ENCODE results near the gene RAF1.
A peak's percentile ranks its signal among the peaks of the same experiment; 100 is the strongest.
"Not testable (repeated sequence)": the region's sequence is repeated elsewhere in the genome, so short reads cannot be mapped to it uniquely, and the experiment has no call there.

RAF1 gene

DNA sequence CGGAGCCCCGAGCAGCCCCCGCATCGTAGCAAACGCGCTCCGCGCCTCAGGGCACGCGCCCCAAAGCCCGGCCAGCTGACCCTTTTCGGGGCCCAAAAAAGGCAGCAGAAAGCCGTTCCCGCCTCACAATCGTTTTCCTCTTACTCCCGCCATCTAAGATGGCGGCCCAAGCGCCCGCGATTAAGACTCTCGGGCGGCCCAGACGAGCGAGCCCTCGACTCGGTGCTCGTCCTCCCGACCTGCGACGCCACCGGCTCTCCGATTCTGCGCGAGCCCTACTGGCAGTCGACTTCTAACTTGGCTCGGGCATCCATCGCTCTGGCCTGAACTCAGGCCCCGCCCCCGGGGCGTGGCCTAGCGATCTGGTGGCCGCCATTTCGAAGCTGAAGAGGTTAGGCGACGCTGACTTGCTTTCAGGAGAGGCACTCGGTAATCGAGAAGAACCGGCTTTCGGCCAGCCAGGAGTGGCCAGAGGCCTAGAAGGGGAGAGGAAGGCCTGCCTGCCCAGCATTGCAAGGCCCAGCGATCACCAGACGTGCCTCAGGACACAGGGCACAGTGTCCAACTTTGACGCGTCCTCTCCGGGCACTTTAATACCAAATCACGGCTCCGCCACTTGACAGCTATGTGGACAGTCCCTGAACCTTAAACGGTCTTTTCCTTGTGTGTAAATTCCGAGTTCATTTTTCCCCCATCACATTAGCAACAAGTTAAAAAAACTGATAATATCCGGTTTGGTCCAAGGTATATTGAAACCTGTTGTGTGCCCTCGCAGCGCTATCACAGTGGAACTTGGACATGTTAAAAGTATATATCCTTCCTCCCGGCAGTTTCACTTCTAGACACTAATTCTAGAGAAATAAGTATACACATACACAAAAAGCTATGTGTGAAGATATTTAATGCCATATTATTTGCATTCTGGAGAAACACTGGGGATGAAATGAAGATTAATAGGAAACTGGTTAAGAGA is at the start of gene RAF1:
Gene RAF1 (minus strand): TSS at position 182 of the 973 bp plus-strand sequence. CDS start 45,396 bp downstream, outside the sequence.
- peak; percentile 93 to 97 for DNase-seq (ENCODE audit: low read depth in 2 of 2)

- DNase-seq (ENCODE audit: low read depth in 2 of 2) = no peak
Observed at GRCh38 chr3:12710062-12710461, 46.1 kb upstream of the RAF1 start.

- DNase-seq (ENCODE audit: low read depth in 2 of 2) = no peak
Observed at GRCh38 chr3:12709334-12709733, 45.4 kb upstream of the RAF1 start.

DNA sequence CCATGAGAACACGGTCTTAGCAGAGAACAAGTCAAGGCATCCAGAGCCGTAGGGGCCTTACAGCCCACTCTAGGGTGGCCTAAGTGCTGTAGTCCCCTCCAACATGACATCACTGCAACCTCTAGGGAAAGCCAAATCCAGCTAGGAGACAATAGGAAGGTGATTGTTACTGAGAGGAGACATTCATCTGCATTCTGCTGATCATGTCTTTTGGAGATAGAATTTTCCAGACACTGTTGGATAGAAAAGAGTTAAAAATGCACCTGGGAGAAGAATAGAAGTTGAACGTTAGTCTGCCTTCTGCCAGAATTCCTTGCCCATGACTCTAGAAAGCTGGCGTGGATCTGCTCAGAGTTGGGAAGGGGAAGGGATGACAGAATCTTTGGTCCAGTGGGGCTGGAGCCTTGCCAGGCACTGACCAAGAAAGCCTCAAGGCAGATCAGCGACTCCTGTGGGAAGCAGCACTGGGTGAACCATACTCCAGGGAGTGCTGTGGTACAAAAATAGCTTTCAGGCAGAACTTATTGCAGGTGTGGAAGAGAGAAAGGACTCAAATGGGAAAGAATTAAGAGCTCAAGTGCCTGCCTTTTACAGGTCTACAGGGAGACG is 44.8 kb upstream of the RAF1 start:
- DNase-seq (ENCODE audit: low read depth in 2 of 2) = no peak

DNA sequence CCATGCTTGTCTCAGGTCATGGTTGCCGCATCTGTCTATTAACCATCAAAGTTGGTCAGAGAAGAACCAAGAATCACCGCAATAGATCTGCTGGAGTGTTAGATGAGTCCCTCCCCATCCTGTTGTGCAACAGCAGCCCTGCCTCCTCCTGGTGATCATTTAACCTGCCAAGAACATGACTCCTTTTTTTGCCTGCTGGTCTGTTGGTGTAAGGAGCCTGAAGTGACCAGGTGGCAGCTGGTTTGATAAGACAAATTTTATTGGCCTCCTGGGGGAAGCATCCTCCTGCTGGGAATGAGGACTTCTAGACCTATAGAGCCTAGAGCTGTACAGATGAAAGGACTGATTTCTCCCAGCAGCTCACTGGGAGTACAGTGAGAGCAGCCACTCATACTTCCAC is 43.5 kb upstream of the RAF1 start:
- DNase-seq (ENCODE audit: low read depth in 2 of 2) = no peak

- DNase-seq (ENCODE audit: low read depth in 2 of 2) = peak; percentile 39 to 43
Observed at GRCh38 chr3:12706504-12707253, 42.8 kb upstream of the RAF1 start.

DNA sequence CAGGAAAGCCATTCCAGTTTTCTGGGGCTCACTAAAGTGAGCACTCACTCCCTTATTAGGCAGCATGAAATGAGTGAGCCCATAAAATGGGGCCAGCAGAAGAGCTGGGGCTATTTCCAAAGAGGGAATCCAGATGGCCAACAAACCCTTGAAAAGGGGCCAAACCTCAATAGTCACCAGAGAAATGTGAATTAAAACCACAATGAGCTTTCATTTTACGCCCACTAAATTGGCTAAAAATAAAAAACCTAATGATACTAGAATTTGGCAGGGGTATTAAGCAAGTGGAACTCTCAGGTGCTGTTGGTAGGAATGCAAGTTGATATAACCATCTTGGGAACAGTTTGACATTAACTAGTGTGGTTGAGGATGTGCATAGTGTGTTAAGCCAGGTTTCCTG is 42.1 kb upstream of the RAF1 start:
- DNase-seq (ENCODE audit: low read depth in 2 of 2) = no peak

DNA sequence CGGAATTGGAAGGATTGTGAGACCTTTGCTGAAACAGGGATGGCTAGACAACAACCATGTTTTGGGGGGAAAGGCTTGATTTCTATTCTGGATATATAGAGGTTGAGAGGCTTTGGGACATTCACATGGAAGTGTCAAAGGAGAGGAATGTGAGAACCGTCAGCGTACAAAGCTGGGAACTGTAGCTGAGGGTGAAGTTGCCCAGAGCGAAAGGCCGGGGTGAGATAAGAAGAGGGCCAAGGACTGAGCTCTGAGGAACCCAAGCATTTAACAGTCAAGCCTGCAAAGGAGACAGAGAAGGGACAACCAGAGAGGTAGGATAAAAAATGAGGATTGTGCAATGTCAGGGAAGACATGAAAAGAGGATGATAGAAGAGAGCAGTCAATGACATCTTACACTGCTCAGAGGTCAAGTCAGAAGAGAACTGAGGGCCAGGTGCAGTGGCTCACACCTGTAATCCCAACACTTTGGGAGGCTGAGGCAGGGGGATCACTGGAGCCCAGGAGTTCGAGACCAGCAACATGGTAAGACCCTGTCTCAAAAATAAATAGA is 41.5 kb upstream of the RAF1 start:
- DNase-seq (ENCODE audit: low read depth in 2 of 2) = no peak

- no peak for DNase-seq (ENCODE audit: low read depth in 2 of 2)
Observed at GRCh38 chr3:12702501-12702900, 38.6 kb upstream of the RAF1 start.

- not testable (repeated sequence) for DNase-seq (ENCODE audit: low read depth in 2 of 2)
Observed at GRCh38 chr3:12701601-12702000, 37.7 kb upstream of the RAF1 start.

DNA sequence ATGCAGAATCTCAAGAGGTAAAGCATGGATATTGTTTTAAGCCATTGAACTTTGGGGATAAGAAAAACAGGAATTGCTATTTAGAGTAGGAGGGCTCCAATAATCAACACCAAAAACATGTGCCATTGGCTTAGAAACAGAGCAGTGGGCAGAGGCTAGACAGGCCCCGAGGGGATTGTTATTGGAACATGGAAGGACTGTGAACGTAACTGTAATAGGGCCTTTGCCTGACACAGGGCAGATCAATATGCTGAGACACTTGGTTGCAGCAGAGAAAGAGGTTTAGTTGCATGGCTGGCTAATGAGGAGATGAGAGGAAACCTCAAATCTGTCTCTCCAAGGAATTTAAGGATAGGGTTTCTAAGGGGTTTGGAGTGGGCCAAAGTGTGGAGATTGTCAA is 36.9 kb upstream of the RAF1 start:
- no peak for DNase-seq (ENCODE audit: low read depth in 2 of 2)

DNA sequence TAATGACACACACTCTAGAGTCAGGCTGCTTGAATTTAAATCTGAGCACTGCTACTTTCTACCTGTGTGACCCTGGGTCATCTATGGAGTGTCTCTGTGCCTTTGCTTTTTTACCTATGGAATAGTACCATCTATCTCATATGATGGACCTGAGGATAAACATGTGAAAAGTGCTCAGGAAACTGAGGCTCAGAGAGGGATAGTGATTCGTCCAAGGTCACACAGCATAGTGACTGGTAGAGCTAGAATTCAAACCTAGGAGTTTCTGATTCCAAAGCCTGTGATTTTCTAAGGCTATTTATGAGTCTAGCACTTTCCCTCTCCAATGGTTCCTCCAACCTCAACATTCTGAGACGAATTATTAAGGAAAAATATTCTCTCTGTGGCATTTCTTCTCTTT is 32.0 kb upstream of the RAF1 start:
- no peak for DNase-seq (ENCODE audit: low read depth in 2 of 2)

DNA sequence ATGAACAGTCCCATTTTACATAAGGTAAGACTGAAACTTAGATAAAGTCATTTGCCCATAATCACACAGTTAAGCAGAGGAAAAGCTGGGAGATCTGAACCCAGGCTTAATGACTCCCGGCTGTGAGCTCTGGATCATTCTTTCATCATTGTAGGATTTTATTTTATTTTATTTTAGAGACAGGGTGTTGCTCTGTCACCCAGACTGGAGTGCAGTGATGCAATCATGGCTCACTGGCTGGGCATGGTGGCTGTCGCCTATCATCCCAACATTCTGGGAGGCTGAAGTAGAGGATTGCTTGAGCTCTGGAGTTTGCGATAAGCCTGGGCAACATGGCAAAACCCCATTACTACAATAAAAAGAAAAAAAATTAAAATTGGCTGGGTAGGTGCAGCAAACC is 31.2 kb upstream of the RAF1 start:
- no peak for DNase-seq (ENCODE audit: low read depth in 2 of 2)

GRCh38 chr3:12692444-12692843 is 28.5 kb upstream of the RAF1 start:
- DNase-seq (ENCODE audit: low read depth in 2 of 2) = no peak

DNA sequence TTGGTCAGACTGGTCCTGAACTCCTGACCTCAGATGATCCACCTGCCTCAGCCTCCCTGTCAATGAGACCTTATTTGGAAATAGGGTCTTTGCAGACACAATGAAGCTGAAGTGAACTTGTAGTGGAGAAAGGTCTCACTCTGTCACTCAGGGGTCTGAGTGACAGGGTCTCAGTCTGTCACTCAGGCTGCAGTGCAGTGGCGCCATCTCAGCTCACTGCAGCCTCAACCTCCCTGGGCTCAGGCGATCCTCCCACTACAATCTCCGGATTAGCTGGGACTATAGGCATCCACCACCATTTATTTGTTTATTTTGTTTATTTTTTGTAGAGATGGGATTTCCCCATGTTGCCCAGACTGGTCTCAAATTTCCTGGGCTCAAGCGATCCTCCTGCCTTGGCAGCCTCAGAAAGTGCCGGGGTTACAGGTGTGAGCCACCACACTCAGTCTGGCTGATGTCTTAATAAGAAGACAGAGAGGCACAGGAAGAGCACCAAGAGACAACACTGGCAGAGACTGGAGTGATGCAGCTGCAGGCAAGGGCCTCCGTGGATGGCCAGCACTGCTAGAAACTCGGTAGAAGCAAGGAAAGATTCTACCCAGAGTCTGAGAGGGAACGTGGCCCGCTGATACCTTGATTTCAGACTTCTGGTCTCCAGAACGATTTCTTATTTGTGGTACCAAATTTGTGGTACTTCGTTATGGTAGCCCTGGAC is 26.2 kb upstream of the RAF1 start:
- no peak for DNase-seq (ENCODE audit: low read depth in 2 of 2)

DNA sequence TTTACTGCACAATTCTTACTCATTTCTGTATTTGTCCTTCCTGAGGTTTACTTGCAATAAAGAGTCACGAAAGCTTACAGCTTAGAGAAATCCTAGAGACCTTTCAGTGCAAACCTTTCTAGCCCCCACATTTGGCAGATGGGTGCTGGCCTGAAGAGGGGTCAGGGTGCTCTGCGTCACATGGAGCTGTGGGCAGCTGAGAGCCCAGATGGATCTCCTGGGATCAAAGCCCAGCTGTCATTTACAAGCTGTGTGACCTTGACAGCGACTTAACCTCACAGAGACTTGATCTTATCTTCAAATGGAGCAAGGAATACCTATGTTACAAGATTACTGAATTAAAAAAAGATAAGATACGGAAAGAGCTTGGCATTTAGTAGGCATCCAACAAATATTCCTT is 24.0 kb upstream of the RAF1 start:
- no peak for DNase-seq (ENCODE audit: low read depth in 2 of 2)

- DNase-seq (ENCODE audit: low read depth in 2 of 2) = no peak
Observed at GRCh38 chr3:12686096-12686495, 22.2 kb upstream of the RAF1 start.

GRCh38 chr3:12681943-12682390 is 18.1 kb upstream of the RAF1 start:
- DNase-seq (ENCODE audit: low read depth in 2 of 2) = no peak

DNA sequence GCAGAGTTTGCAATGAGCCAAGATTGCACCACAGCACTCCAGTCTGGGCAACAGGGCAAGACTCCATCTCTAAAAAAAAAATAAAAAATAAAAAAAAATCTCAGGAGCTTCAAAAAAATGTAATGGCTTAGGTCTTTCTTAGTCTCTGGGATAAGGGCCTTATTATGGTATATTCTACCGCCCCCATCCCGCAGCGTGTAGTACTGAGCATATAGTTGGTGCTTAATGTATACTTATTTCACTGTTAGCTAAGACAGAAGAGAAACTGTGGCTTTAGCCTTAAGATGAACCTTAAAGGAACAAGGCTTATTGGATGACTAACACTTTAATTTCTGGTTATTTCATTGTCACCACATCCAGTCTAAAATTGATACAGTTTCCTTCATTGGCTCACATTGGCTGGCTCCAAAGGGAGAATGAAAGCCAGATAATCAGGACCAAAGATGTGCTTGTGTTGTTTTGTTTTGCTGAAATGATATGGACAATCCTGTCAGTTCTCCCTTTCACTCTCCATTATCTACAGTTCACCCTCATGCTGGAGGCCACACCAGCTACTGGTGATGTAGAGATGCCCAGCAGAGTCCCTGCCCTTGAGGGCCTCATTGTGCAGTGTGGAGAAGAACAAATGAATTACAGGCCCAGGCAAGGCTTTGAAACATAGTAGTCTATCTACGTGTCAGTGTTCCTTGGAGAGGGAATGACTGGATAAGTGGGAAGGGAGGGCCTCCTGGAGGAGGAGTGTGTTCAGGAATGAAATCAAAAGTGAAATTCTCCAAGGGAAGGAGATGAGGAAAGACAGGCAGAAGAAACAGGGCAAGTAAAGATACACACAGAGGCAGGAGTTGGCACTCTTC is 17.4 kb upstream of the RAF1 start:
- DNase-seq (ENCODE audit: low read depth in 2 of 2) = no peak

GRCh38 chr3:12679468-12679867 is 15.6 kb upstream of the RAF1 start:
- DNase-seq (ENCODE audit: low read depth in 2 of 2) = no peak
